ENCODE results near the gene PACRG. TPM values are rescaled to one million over a fixed set of nuclear protein-coding genes. Genes with fewer than 3 reads are reported as not detected.

PACRG gene
- total and polyA plus RNA-seq, 2 of the 8 experiments (the other 6 are each of a cell fraction or from before 2014, with no cell fraction given) = 0.44 to 0.54 TPM

DNA sequence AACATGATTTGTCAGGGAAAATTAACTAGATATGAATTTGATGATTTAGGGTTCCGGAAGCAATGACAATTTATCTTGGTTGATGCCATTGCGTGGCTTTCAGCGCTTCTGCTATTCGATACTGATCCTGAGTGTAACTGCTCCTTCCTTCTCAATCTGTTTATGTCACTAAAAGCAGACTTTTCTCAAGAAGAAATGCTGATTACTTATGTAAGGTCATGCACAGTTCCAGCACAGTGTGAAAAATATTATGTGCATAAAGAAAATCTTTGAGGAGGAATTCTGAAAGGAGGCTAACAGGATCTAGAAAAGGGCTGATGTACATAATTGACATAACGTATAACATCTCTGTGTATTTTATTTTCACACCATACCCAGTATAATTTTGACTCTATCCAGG is 336.6 kb downstream of the PACRG start:
- no peak overlapping the region for H3K4me2 ChIP-seq (ENCODE audit: insufficient read depth in 1 of 2, low read depth in 2 of 2, low read length in 2 of 2)
- no peak overlapping the region for H3K56ac ChIP-seq (replicated peaks; ENCODE audit: insufficient read length, low read depth, low read length)
- H2BK5ac ChIP-seq (ENCODE audit: low read depth, low read length) = no peak overlapping the region
- H3K18ac ChIP-seq (ENCODE audit: extremely low read depth, low read length) = no peak overlapping the region
- H2BK120ac ChIP-seq (replicated peaks; ENCODE audit: low read depth, low read length) = no peak overlapping the region
- CTCF ChIA-PET (ENCODE audit: partially characterized antibody) = no interaction called here
- no peaks in the 10 kb centered on the region for H3K9me3 ChIP-seq (ENCODE audit: insufficient read depth in 2 of 2, low read depth in 1 of 2, low read length in 1 of 2)
- no peak for DNase-seq (ENCODE audit: low read depth in 1 of 2, low spot score in 2 of 2)
- no peaks in the 10 kb centered on the region for H4K20me1 ChIP-seq (replicated peaks in 1 of 2; ENCODE audit: control insufficient read depth in 1 of 2, insufficient read depth in 2 of 2, low read length in 2 of 2)
- 94% methylated on average over 5 of the region's 5 CpGs; no CpG with 5 or more reads in 1 of the 2 experiments for WGBS, 2 experiments (ENCODE audit: extremely low coverage in 1 of 2, insufficient coverage in 1 of 2, insufficient read length in 1 of 2, insufficient replicate concordance in 2 of 2, low coverage in 1 of 2, low lambda C conversion rate in 2 of 2, missing lambda C conversion rate in 1 of 2)
- H4K8ac ChIP-seq (ENCODE audit: extremely low read depth, insufficient read depth, low read length) = no peak overlapping the region
- H4K91ac ChIP-seq (replicated peaks; ENCODE audit: insufficient read length, low read length) = no peak overlapping the region
- H4K5ac ChIP-seq (ENCODE audit: insufficient read length, low read depth, low read length) = no peak overlapping the region
- no peak overlapping the region for H3K4ac ChIP-seq (replicated peaks; ENCODE audit: insufficient read length, low read depth, low read length)
- POLR2A ChIA-PET (ENCODE audit: partially characterized antibody) = no interaction called here
- no peak overlapping the region for H3K4me3 ChIP-seq (ENCODE audit: extremely low read depth in 1 of 4, insufficient read depth in 2 of 4, low read depth in 3 of 4, low read length in 4 of 4)
- no peak overlapping the region for H2AFZ ChIP-seq (ENCODE audit: low read length)
- H3K27me3 ChIP-seq (replicated peaks in 1 of 4; ENCODE audit: control insufficient read depth in 3 of 4, extremely low read depth in 1 of 4, insufficient read depth in 3 of 4, low read length in 3 of 4) = no peaks in the 10 kb centered on the region
- H3K27ac ChIP-seq (ENCODE audit: low read depth, low read length) = no peak overlapping the region
- no peak overlapping the region for H3K23ac ChIP-seq (ENCODE audit: insufficient read length)
- H2AK5ac ChIP-seq (ENCODE audit: low read depth, low read length) = no peak overlapping the region
- no peak overlapping the region for H2BK12ac ChIP-seq (ENCODE audit: low read depth, low read length)
- no peaks in the 10 kb centered on the region for H3K36me3 ChIP-seq (ENCODE audit: control insufficient read depth in 2 of 4, insufficient read depth in 4 of 4, low read length in 3 of 4)
- no peaks in the 10 kb centered on the region for H3K79me2 ChIP-seq (ENCODE audit: control insufficient read depth in 1 of 2, insufficient read depth in 2 of 2, low read length in 2 of 2)
- FAIRE-seq = no peak
- no peaks in the 10 kb centered on the region; a peak in 2 of 7 replicates for H3K4me1 ChIP-seq (replicated peaks in 1 of 4; ENCODE audit: control insufficient read depth in 3 of 4, insufficient read depth in 4 of 4, low read length in 3 of 4)
- H3K9ac ChIP-seq (replicated peaks in 1 of 4; ENCODE audit: extremely low read depth in 1 of 4, low read depth in 3 of 4, low read length in 3 of 4) = no peak overlapping the region
- H3K79me1 ChIP-seq (ENCODE audit: low read depth, low read length) = no peaks in the 10 kb centered on the region
- no peak overlapping the region for H2BK20ac ChIP-seq (ENCODE audit: low read length)
- H3K14ac ChIP-seq (ENCODE audit: insufficient read length) = no peak overlapping the region
- no peaks in the 10 kb centered on the region; the same call in 1 of the 2 replicates for H3K23me2 ChIP-seq (ENCODE audit: low read depth, low read length)
- H2BK15ac ChIP-seq (ENCODE audit: low read length) = no peak overlapping the region
- TF ChIP-seq, protein P1, sequence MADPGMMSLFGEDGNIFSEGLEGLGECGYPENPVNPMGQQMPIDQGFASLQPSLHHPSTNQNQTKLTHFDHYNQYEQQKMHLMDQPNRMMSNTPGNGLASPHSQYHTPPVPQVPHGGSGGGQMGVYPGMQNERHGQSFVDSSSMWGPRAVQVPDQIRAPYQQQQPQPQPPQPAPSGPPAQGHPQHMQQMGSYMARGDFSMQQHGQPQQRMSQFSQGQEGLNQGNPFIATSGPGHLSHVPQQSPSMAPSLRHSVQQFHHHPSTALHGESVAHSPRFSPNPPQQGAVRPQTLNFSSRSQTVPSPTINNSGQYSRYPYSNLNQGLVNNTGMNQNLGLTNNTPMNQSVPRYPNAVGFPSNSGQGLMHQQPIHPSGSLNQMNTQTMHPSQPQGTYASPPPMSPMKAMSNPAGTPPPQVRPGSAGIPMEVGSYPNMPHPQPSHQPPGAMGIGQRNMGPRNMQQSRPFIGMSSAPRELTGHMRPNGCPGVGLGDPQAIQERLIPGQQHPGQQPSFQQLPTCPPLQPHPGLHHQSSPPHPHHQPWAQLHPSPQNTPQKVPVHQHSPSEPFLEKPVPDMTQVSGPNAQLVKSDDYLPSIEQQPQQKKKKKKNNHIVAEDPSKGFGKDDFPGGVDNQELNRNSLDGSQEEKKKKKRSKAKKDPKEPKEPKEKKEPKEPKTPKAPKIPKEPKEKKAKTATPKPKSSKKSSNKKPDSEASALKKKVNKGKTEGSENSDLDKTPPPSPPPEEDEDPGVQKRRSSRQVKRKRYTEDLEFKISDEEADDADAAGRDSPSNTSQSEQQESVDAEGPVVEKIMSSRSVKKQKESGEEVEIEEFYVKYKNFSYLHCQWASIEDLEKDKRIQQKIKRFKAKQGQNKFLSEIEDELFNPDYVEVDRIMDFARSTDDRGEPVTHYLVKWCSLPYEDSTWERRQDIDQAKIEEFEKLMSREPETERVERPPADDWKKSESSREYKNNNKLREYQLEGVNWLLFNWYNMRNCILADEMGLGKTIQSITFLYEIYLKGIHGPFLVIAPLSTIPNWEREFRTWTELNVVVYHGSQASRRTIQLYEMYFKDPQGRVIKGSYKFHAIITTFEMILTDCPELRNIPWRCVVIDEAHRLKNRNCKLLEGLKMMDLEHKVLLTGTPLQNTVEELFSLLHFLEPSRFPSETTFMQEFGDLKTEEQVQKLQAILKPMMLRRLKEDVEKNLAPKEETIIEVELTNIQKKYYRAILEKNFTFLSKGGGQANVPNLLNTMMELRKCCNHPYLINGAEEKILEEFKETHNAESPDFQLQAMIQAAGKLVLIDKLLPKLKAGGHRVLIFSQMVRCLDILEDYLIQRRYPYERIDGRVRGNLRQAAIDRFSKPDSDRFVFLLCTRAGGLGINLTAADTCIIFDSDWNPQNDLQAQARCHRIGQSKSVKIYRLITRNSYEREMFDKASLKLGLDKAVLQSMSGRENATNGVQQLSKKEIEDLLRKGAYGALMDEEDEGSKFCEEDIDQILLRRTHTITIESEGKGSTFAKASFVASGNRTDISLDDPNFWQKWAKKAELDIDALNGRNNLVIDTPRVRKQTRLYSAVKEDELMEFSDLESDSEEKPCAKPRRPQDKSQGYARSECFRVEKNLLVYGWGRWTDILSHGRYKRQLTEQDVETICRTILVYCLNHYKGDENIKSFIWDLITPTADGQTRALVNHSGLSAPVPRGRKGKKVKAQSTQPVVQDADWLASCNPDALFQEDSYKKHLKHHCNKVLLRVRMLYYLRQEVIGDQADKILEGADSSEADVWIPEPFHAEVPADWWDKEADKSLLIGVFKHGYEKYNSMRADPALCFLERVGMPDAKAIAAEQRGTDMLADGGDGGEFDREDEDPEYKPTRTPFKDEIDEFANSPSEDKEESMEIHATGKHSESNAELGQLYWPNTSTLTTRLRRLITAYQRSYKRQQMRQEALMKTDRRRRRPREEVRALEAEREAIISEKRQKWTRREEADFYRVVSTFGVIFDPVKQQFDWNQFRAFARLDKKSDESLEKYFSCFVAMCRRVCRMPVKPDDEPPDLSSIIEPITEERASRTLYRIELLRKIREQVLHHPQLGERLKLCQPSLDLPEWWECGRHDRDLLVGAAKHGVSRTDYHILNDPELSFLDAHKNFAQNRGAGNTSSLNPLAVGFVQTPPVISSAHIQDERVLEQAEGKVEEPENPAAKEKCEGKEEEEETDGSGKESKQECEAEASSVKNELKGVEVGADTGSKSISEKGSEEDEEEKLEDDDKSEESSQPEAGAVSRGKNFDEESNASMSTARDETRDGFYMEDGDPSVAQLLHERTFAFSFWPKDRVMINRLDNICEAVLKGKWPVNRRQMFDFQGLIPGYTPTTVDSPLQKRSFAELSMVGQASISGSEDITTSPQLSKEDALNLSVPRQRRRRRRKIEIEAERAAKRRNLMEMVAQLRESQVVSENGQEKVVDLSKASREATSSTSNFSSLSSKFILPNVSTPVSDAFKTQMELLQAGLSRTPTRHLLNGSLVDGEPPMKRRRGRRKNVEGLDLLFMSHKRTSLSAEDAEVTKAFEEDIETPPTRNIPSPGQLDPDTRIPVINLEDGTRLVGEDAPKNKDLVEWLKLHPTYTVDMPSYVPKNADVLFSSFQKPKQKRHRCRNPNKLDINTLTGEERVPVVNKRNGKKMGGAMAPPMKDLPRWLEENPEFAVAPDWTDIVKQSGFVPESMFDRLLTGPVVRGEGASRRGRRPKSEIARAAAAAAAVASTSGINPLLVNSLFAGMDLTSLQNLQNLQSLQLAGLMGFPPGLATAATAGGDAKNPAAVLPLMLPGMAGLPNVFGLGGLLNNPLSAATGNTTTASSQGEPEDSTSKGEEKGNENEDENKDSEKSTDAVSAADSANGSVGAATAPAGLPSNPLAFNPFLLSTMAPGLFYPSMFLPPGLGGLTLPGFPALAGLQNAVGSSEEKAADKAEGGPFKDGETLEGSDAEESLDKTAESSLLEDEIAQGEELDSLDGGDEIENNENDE (IDR thresholded peaks at IDR 0.05; ENCODE audit: insufficient replicate concordance, low read length) = no peak
